Gastrocnemius medialis (tissue), 4 donors: ENCODE measurements around the gene FLT4.

Experiments
- CTCF ChIP-seq, 5 experiments: fragments of 450-650 bp in 3 of 5; fragments of 200-600 bp in 2 of 5; sonication (generic) in 2 of 5; IDR thresholded peaks in 4 of 5; conservative IDR thresholded peaks in 1 of 5; 1 replicate in 4 of 5; 2 replicates in 1 of 5; pipeline ENCODE4 v1.5.1; 2016 to 2019; ENCODE audit warnings: antibody characterized with exemption in 5 of 5, mild to moderate bottlenecking in 3 of 5, moderate library complexity in 3 of 5
- POLR2A ChIP-seq, 2 donors: fragments of 450-650 bp; IDR thresholded peaks; one replicate each; pipeline ENCODE4 v1.6.1; 2017; ENCODE audit warnings: antibody characterized with exemption in 2 of 2, mild to moderate bottlenecking in 2 of 2, moderate library complexity in 2 of 2

GRCh38 chr5:180596668-180597231 lies 52.6 kb downstream of the FLT4 start:
- TF ChIP-seq CTCF (IDR thresholded peaks at IDR 0.05 in 4 of 5, conservative IDR thresholded peaks at IDR 0.05 in 1 of 5) = no peak
- no peak for TF ChIP-seq POLR2A (IDR thresholded peaks at IDR 0.05)
